B cell (primary cell): ENCODE measurements around the gene DAAM2.

Experiments used
- CTCF ChIP-seq: fragments of 200-600 bp; IDR thresholded peaks from one replicate; pipeline ENCODE4 v1.8.0; 2022; ENCODE audit warnings: antibody characterized with exemption, mild to moderate bottlenecking
- EZH2 ChIP-seq: IDR thresholded peaks from 2 replicates; pipeline ENCODE4 v1.6.1; 2012; ENCODE audit warnings: borderline replicate concordance, low read depth, mild to moderate bottlenecking, moderate library complexity, low read length; ENCODE audit not compliant: insufficient read depth, poor library complexity, severe bottlenecking

GRCh38 chr6:39821046-39821740, 29.0 kb downstream of the DAAM2 start:
- TF ChIP-seq CTCF (no peak), EZH2 (no peak)
